HG03095 (cell line): ENCODE results near the gene MYO5B.

ENCODE experiments used
- ATAC-seq: cut with Tn5 transposase; IDR thresholded peaks from one replicate; pipeline ENCODE4 v1.9.1; 2021; ENCODE audit warnings: moderate library complexity; ENCODE audit not compliant: unreplicated experiment

Gene MYO5B

GRCh38 chr18:49933530-49934128 is 261.3 kb downstream of the MYO5B start:
- ATAC-seq = no peak

DNA sequence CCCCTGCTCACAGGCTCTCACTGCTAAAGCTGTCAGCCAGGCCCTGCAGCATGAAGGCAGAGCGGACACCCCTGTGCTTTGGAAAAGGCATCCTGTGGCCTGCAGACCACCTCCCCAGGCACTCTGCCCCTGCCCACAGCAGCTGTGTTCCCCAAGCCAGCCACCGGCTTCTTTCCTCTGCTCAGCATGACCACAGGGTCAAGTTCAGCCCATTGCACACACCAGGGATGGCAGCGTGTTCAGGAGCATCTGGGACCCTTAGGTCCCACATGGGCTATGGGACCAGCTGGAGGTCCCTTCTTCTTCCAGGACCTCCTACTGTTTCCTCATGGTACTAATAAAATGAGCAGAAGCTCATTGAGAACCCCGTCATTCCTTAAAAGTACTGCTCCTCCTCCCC is 263.2 kb downstream of the MYO5B start:
- ATAC-seq = no peak

- ATAC-seq = no peak
Observed at GRCh38 chr18:49931179-49931578, 263.8 kb downstream of the MYO5B start.

DNA sequence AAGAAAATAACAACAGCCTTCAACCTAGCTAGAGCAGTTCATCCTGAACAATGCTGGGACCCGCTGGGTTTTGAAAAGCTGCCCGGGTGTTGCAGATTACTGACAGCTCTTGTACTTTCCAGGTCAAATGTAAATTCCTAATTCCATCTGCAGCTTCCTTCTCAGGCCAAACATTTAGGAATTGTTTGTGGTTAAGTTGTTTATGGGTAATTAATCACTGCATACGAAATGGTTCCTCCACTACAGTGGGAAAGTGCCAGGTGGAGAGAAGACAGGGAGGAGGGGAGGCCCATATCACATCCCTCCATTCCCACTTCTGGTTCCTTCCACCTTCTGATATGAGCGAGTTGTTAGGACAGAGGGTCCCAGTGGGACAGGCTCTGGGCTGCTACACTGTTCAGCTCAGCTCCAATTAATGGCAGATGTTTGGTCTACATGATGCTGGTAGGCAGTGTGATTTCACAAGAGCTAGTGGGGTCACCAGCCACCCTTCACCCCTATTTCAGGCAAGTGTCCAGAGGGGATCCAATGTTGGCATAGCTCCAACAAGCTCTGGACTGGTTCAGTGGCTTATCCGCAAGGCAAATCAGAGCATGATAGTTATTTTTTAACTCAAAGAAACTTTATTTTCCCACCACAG is 268.7 kb downstream of the MYO5B start:
- ATAC-seq = no peak

GRCh38 chr18:49924293-49924983 is 270.5 kb downstream of the MYO5B start:
- no peak for ATAC-seq

GRCh38 chr18:49922228-49922627 is 272.7 kb downstream of the MYO5B start:
- no peak for ATAC-seq

DNA sequence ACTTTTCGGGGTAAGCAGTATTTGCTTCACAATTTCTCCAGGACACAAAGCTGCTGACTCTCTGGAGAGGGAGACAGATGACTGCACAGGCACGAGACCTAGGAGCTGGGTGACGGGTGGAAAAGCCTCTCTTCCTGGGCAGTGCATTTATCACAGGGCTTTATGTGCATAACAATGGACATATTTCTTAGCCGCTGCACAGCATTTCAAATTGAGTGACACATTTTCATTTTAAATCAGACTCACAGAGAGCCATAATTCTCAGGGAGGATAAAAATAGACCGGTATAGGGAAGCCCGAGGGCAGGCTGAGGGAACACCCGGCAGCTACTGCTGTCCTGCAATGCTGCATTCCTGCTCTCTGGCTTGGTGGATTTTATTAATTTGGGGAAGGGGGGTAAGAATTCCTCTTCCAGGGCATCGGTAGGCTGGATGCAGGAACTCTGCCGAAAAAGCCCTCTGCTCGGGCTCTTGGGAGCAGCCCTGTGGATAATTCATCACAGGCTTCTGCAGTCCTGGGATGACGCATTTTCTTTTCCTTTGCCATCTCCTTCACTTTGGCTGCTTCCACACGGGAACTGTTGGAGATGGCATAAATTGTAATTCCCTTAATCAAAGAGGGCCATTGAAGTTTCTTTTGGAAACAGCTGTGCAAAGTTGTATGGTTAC is 273.5 kb downstream of the MYO5B start:
- no peak for ATAC-seq

- ATAC-seq = no peak
Observed at GRCh38 chr18:49920731-49921130, 274.2 kb downstream of the MYO5B start.

- no peak for ATAC-seq
Observed at GRCh38 chr18:49917742-49918141, 277.2 kb downstream of the MYO5B start.

DNA sequence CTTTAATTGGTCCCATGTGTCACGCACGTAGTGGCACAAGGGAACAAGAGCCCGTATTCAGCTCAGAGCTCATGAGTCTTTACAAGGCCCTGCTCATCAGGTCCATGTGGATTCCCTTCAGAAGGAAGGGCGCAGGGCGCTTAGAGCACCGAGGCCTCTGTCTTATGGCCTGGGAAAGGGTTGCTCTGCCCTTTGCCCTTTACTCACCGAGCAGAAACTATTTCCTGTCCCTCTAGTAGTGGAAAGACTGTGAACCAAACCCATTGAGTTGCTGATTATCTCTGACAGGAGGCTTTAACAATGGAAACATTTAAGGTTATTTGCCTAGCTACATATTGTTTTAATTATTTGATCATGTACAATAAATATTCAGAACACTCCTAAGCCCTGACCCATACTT is 279.6 kb downstream of the MYO5B start:
- ATAC-seq = no peak

- ATAC-seq = no peak
Observed at GRCh38 chr18:49913221-49913620, 281.7 kb downstream of the MYO5B start.

DNA sequence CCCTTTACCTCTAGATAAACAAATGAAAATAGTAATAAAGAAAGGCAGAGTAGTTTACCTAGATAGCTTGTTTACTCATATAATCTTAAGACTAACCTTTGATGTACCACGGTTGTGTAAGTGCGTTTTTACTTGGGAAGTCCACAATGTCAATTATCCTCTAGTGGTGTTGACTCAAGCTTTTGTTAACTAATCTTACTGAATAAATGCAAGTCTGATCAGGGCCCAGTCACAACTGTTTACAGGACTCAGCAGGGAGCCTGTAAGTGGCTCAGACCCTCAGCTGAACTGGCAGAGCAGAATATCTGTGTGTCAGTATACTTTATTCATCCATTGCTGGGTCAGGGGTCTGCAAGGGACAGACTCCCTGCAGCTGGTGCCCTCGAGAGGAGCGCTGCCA is 283.5 kb downstream of the MYO5B start:
- no peak for ATAC-seq

DNA sequence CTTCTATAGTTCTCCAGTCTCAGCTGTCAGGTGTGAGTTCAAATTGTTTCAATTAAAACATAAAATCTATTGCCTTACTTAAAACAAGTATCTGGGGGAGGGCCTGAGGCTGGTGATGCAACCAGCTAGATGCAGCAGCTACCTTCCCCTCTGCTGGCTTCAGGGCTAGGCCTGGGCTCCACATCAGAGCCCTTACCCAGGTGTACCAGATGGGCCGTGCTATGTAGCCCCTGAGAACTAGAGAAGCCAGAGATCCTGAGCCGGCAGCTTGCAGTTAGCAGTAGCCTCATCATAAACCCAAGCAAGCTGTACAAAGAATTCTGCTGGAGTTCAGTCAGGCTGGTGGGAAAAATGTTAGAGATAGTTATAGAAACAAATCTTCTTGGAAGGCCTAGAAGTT is 284.0 kb downstream of the MYO5B start:
- ATAC-seq = no peak

- ATAC-seq = no peak
Observed at GRCh38 chr18:49910019-49910418, 284.9 kb downstream of the MYO5B start.

DNA sequence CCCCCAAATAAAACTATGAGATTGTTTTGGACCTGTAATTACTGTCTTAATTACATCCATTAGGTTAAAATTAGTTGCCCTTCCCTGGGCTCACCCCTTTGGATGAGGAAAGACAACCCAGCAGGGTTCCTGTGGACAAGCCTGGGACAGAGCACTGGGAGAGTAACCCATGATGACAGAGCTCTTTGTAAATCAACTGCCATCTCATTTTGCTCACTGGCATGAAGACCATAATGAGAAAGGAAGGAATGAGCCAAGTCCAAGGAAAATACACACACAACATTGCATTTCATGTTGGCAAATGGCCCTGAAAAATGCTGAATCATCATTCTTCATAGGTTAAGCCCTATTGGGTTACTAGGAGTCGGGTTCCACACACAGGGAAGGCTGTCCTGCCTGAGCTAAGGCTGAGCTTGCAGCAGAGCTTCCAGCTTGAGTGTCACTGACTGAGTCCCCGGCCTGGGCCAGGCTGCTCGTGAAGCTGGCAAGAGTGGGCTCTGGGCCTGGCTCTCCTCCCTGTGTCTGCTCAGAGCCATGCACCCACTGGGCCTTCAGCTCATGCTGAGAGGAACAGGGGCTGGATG is 287.5 kb downstream of the MYO5B start:
- ATAC-seq = no peak

DNA sequence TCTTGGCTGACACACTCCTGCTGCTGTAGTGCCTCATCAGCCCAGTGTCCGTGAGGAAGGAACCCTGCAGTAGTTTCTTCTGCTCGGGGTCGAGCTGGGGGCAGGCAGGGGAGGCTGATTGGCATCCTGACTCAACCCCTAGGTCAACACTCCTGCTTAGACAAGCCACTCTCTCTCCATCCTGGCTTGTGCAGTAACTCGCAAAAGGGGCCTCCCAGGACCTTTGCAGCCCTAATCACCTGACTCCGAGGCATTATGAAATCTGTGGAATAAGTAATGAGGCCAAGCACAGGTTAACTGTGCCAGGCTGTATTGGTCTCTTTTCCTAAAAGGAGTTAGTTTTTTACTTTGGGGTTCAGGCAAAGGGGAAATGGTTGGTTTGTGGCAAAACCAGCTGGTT is 289.2 kb downstream of the MYO5B start:
- no peak for ATAC-seq

- no peak for ATAC-seq
Observed at GRCh38 chr18:49904871-49905555, 289.9 kb downstream of the MYO5B start.

- no peak for ATAC-seq
Observed at GRCh38 chr18:49901862-49902340, 293.0 kb downstream of the MYO5B start.

GRCh38 chr18:49899657-49900330 is 295.2 kb downstream of the MYO5B start:
- ATAC-seq = no peak

DNA sequence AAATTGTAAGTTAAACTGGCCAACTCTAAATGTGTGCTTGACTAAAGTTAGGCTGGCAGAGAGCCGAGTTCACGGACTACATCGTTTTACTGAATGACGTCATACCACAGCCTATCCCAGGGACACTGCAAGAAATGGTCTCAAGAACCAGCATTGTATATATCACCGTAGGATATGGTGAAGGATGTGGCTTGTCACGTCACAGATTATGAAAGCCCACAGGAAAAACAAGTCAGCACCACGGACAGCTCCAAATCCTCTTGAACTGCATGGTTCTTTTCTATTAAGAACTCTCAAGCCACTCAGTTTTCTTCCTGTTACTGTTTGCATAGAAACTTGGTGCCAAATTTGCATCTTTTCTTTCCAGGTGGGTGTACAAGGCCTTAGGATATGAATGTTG is 296.5 kb downstream of the MYO5B start:
- no peak for ATAC-seq
